ENCODE data around the gene NME3. TPM values are rescaled to one million over a fixed set of nuclear protein-coding genes. Genes with fewer than 3 reads are reported as not detected.
A peak's percentile ranks its signal among the peaks of the same experiment; 100 is the strongest.

Gene NME3
- total and polyA plus RNA-seq, 8 donors = 18.7 to 420 (median 118) TPM

DNA sequence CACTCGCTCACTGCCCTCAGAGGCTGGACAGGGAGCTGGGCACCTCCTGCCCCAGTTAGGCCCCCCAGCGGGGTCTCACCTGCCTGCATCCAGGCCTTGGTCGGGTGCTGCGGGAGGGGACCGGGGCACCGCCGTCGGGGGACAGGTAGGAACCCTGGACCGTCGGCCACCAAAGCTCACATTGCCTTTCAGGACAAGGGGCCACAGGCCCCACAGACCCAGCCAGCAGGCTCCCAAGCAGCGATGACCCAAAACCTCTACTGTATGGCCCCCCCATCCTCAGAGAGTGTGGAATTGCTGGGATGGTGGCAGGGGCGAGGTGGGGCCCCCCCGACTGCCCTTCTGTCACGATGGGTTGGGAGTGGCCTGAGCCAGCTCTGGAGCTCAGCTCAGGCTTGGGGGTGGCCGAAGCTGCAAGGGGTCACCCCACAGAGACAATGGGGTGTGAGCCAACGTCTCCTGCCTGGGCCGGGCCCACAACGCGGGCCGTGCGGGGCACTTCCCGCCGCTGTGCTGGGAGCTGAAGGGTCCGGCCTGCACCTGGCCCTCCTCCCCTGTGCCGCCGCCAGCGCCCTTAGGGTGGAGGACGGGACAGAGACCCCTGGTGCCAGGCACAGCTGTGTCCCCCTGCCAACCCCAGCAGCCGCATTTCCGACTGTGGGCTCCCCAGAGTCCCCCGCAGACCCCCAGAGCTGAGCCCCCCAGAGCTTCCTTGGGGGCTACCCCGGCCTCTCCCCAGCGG is 21.7 kb upstream of the NME3 start:
- Histone ChIP-seq H3K27ac (peak overlapping the region; percentile 73 to 75 (median 74)), H3K9me3 (peaks cover 0 to 7% (median 5%) of the 10 kb centered on the region in 4 donors), H3K27me3 (no peaks in the 10 kb centered on the region), H3K36me3 (peaks cover 11 to 48% (median 45%) of the 10 kb centered on the region in 4 donors), H3K4me1 (peaks cover 14 to 34% (median 22%) of the 10 kb centered on the region in 4 donors), H3K4me3 (peak overlapping the region; percentile 29 to 47 (median 34))
- 54 to 68% (median 63%) methylated on average over 23 to 33 of the region's 33 CpGs for WGBS, 5 donors
- DNase-seq = peak in 1 of 2 donors; percentile 6
- intact Hi-C loops (cut with DNase I; ENCODE audit: low total_unique reads) = no loop called here
- TF ChIP-seq EP300 (IDR thresholded peaks at IDR 0.05) (no peak), POLR2AphosphoS5 (IDR thresholded peaks at IDR 0.05) (no peak), POLR2A (IDR thresholded peaks at IDR 0.05) (no peak)
- TF ChIP-seq, protein P1, sequence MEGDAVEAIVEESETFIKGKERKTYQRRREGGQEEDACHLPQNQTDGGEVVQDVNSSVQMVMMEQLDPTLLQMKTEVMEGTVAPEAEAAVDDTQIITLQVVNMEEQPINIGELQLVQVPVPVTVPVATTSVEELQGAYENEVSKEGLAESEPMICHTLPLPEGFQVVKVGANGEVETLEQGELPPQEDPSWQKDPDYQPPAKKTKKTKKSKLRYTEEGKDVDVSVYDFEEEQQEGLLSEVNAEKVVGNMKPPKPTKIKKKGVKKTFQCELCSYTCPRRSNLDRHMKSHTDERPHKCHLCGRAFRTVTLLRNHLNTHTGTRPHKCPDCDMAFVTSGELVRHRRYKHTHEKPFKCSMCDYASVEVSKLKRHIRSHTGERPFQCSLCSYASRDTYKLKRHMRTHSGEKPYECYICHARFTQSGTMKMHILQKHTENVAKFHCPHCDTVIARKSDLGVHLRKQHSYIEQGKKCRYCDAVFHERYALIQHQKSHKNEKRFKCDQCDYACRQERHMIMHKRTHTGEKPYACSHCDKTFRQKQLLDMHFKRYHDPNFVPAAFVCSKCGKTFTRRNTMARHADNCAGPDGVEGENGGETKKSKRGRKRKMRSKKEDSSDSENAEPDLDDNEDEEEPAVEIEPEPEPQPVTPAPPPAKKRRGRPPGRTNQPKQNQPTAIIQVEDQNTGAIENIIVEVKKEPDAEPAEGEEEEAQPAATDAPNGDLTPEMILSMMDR (IDR thresholded peaks at IDR 0.05) = no peak

DNA sequence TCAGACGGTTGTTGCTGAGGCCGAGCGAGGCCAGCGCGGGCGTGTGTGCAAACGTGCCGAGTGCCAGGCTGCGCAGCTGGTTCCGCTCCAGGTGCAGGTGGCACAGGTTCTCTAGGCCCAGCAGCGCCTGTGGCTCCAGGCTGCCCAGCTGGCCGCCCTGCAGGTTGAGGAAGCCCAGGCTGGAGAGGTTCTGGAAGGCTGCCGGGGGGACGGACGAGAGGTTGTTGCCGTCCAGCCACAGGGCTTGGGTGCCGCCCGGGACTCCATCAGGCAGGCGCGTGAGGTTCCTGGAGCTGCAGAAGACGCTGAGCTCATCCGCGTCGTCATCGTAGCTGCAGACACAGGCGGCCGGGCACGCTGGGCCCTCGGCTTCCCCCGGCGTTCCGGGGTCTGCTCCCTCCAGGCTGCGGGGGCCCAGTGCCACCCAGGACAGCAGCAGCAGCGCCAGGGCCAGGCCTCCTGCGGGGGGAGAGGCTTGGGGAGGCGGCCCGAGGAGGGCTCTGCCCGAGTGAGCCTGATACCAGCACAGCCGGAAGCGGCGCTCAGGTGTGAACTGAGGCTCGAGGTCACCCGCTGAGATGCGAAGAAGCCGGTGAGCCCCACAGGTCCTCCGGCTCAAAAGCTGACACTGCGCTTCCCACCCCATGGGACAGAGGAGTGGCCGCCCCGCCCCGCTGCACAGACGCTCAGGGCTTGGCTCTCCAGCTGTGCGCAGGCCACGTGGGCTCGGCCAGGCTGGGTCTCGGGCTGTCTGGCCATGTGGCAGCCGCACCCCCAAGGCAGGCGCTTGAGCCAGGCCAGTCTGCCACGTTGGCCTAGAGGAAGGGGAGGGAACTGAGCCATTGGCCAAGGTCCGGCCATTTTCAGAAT is 20.8 kb upstream of the NME3 start:
- TF ChIP-seq POLR2AphosphoS5 (IDR thresholded peaks at IDR 0.05) (no peak), EP300 (IDR thresholded peaks at IDR 0.05) (no peak), POLR2A (IDR thresholded peaks at IDR 0.05) (no peak)
- TF ChIP-seq, protein P1 (IDR thresholded peaks at IDR 0.05) = no peak
- H3K4me3 ChIP-seq = peak overlapping the region in 1 of 4 donors; percentile 36
- intact Hi-C loops (cut with DNase I; ENCODE audit: low total_unique reads) = no loop called here
- 78 to 90% (median 82%) methylated on average over 35 to 59 of the region's 59 CpGs for WGBS, 5 donors
- no peaks in the 10 kb centered on the region for H3K9me3 ChIP-seq
- DNase-seq = no peak
- peak overlapping the region in 1 of 5 donors; percentile 75 for H3K27ac ChIP-seq
- H3K4me1 ChIP-seq = peaks cover 14 to 35% (median 22%) of the 10 kb centered on the region in 4 donors
- peaks cover 17 to 56% (median 53%) of the 10 kb centered on the region in 4 donors for H3K36me3 ChIP-seq
- H3K27me3 ChIP-seq = no peaks in the 10 kb centered on the region

DNA sequence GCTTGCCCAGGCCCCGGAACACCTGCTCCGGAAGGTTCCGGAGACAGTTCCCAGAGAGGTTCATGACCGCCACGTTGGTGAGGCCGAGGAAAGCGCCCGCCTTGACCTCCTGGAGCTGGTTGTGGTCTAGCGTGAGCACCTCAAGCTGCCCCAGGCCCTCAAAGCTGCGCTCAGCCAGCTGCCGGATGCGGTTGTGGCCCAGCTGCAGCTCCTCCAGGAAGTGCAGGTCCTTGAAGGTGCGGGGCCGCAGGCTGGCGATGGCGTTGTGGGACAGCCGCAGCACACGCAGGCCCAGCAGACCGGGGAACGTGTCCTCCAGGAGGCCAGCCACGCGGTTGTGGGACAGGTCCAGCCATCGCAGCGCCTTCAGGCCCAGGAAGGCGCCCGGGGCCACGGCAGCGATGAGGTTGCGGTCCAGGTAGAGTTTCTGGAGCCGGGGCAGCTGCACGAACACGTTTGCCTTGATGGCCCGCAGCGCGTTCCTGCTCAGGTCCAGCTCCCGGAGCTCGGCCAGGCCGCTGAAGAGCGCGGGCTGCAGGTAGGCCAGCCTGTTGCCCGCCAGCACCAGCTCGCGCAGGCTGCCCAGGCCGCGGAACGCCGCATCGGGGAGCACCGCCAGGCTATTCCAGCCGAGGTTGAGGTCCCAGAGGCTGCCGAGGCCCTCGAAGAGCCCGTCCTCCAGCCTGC is 20.1 kb upstream of the NME3 start:
- Histone ChIP-seq H3K27ac (no peak overlapping the region), H3K4me3 (no peak overlapping the region), H3K9me3 (no peaks in the 10 kb centered on the region), H3K36me3 (peaks cover 17 to 64% (median 61%) of the 10 kb centered on the region in 4 donors), H3K4me1 (peaks cover 14 to 37% (median 27%) of the 10 kb centered on the region in 4 donors), H3K27me3 (no peaks in the 10 kb centered on the region)
- intact Hi-C loops (cut with DNase I; ENCODE audit: low total_unique reads) = no loop called here
- WGBS, 5 donors = 90 to 96% (median 95%) methylated on average over 14 to 53 of the region's 53 CpGs
- TF ChIP-seq, protein P1 (IDR thresholded peaks at IDR 0.05) = no peak
- TF ChIP-seq POLR2A (IDR thresholded peaks at IDR 0.05) = no peak
- no peak for TF ChIP-seq EP300 (IDR thresholded peaks at IDR 0.05)
- TF ChIP-seq POLR2AphosphoS5 (IDR thresholded peaks at IDR 0.05) = no peak
- DNase-seq = peak in 1 of 2 donors; percentile 6
